Activated B cell treated with CpG ODN at 0.5 μM for 24 hours (primary cell): Measurements from ENCODE around the gene PPP2R2C. TPM values are rescaled to one million over a fixed set of nuclear protein-coding genes. Genes with fewer than 3 reads are reported as not detected.

Source experiments
- ATAC-seq: fragments of 200-7000 bp; cut with Tn5 transposase; one replicate; pipeline ENCODE4 v1.10.0; 2021; ENCODE audit warnings: low read depth, mild to moderate bottlenecking, moderate library complexity
- CTCF ChIA-PET: fragments of 350-600 bp; sonication (Branson Sonifier 250); formaldehyde crosslinking; loops from one replicate; lab custom pipeline; 2021; ENCODE audit warnings: antibody characterized with exemption; lab: Charles Lee
- POLR2A ChIA-PET: fragments of 350-600 bp; sonication (Branson Sonifier 250); formaldehyde crosslinking; loops from one replicate; lab custom pipeline; 2021; ENCODE audit warnings: antibody characterized with exemption; lab: Charles Lee
- DNase-seq: peaks from one replicate; pipeline ENCODE4 v3.0.0; 2022
- H3K27ac Mint-ChIP-seq: one replicate; pipeline ENCODE4 v1.8.0; 2020; ENCODE audit warnings: mixed read lengths
- H3K27me3 Mint-ChIP-seq: one replicate; pipeline ENCODE4 v1.8.0; 2021; ENCODE audit warnings: mixed read lengths
- H3K36me3 Mint-ChIP-seq: one replicate; pipeline ENCODE4 v1.8.0; 2021; ENCODE audit warnings: low read depth, mixed read lengths
- H3K4me1 Mint-ChIP-seq: one replicate; pipeline ENCODE4 v1.8.0; 2021; ENCODE audit warnings: mixed read lengths
- H3K4me3 Mint-ChIP-seq: one replicate; pipeline ENCODE4 v1.8.0; 2020; ENCODE audit warnings: mild to moderate bottlenecking, mixed read lengths
- H3K9me3 Mint-ChIP-seq: one replicate; pipeline ENCODE4 v1.8.0; 2020; ENCODE audit warnings: mixed read lengths
- CTCF ChIP-seq: fragments of 200-600 bp; IDR thresholded peaks from one replicate; pipeline ENCODE4 v1.8.0; 2022; ENCODE audit warnings: antibody characterized with exemption, mild to moderate bottlenecking
- intact Hi-C: fragments of 100-400 bp; cut with micrococcal nuclease; formaldehyde crosslinking; loops from one replicate; pipeline ENCODE4 v1.15.1; 2024
- total RNA-seq: library from RNA; stranded (reverse); gene quantifications from 2 replicates; pipeline ENCODE4 v1.2.3, GENCODE V29; 2022

PPP2R2C gene
- total RNA-seq, 1 donor from 2014 or later: not detected

DNA sequence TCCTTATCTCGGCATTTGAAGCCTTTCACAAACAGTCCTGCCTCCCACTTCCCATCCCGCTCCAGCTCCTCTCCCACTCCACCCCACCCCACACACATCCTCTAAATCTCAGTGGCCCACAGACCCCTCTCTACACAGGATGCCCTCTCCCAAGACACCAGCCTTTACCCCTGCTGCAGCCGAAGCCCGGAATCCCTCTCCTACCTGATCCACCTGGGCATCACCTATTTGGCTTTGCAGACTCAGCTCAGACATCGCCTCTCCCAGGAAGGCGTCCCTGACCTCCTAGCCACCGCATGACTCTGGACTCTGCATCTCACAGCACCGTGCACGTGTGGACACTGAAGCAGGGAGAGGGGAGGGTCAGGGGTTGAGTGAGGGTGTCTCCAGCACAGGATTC lies 11.5 kb downstream of the PPP2R2C start:
- DNase-seq: no peak
- H3K4me3 Mint-ChIP-seq: no peak overlapping the region
- CTCF ChIA-PET: no interaction called here

DNA sequence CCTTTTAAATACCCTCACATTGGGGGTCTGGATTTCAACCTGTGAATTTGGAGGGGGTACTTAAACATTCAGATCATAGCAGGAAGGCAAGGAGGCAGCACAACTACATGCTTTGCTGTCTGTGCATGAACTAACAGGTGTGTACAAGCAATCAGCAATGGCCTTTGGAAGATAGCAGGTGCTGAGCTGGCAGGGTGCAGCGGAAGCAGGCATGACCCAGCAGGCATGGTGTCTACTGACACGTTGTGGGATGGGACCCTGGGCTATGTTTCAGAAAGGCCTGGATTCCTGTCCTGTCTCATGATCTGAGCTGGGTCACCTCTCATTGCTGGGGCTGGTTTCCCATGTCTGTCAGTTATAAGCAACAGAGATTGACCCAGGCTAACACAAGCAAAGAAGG lies 13.9 kb downstream of the PPP2R2C start:
- DNase-seq (no peak), ATAC-seq (no peak)
- ChIA-PET POLR2A (no interaction called here), CTCF (no interaction called here)
- Mint-ChIP-seq H3K4me1 (no peaks in the 10 kb centered on the region), H3K36me3 (no peaks in the 10 kb centered on the region), H3K27me3 (peaks cover 2% of the 10 kb centered on the region), H3K4me3 (no peak overlapping the region), H3K27ac (no peak overlapping the region), H3K9me3 (peaks cover 8% of the 10 kb centered on the region)
- TF ChIP-seq CTCF: no peak
- intact Hi-C loops: no loop called here

More for the DNA sequence above, 11.5 kb downstream of the PPP2R2C start:
- peaks cover 8% of the 10 kb centered on the region for H3K9me3 Mint-ChIP-seq
- no peak overlapping the region for H3K27ac Mint-ChIP-seq
- POLR2A ChIA-PET: no interaction called here
- H3K27me3 Mint-ChIP-seq: peaks cover 4% of the 10 kb centered on the region
- no peaks in the 10 kb centered on the region for H3K36me3 Mint-ChIP-seq
- intact Hi-C loops: no loop called here
- ATAC-seq: no peak
- H3K4me1 Mint-ChIP-seq: no peaks in the 10 kb centered on the region
- no peak for TF ChIP-seq CTCF

DNA sequence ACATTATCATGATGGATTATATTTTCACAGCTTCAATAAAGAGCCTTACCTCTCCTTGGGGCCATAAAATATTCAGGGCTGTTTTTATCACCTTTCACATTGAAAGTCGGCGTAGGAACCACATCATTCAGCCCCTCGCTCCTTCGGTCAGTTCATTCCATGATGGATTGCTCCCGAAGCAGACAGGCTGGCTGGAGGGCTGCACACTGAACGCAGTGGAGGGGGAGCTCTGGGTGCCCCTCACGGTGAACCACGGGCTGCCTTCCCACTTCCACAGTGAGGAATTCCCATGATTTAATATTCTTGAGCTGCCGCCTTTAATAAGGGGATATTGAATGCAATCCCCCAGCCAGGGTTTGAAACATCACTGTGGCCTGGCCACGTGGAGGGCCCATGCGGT lies 16.0 kb downstream of the PPP2R2C start:
- no peaks in the 10 kb centered on the region for H3K27me3 Mint-ChIP-seq
- no peak for TF ChIP-seq CTCF
- H3K4me1 Mint-ChIP-seq: no peaks in the 10 kb centered on the region
- H3K4me3 Mint-ChIP-seq: no peak overlapping the region
- POLR2A ChIA-PET: no interaction called here
- no peak overlapping the region for H3K27ac Mint-ChIP-seq
- CTCF ChIA-PET: no interaction called here
- peaks cover 8% of the 10 kb centered on the region for H3K9me3 Mint-ChIP-seq
- ATAC-seq (no peak), DNase-seq (no peak)
- intact Hi-C loops: no loop called here
- no peaks in the 10 kb centered on the region for H3K36me3 Mint-ChIP-seq

GRCh38 chr4:6454112-6454910 lies 18.1 kb downstream of the PPP2R2C start:
- intact Hi-C loops: no loop called here
- DNase-seq (no peak), ATAC-seq (no peak)
- Mint-ChIP-seq H3K27me3 (no peaks in the 10 kb centered on the region), H3K4me1 (no peaks in the 10 kb centered on the region), H3K36me3 (no peaks in the 10 kb centered on the region), H3K4me3 (no peak overlapping the region), H3K27ac (no peak overlapping the region), H3K9me3 (peaks cover 8% of the 10 kb centered on the region)
- CTCF ChIA-PET: no interaction called here
- POLR2A ChIA-PET: no interaction called here
- no peak for TF ChIP-seq CTCF

GRCh38 chr4:6453688-6453990 lies 18.8 kb downstream of the PPP2R2C start:
- H3K4me3 Mint-ChIP-seq: no peak overlapping the region
- ATAC-seq (no peak), DNase-seq (no peak)
- CTCF ChIA-PET: no interaction called here
- H3K27ac Mint-ChIP-seq: no peak overlapping the region
- intact Hi-C loops: no loop called here
- no peak for TF ChIP-seq CTCF
- no peaks in the 10 kb centered on the region for H3K36me3 Mint-ChIP-seq
- POLR2A ChIA-PET: no interaction called here
- H3K27me3 Mint-ChIP-seq: no peaks in the 10 kb centered on the region
- H3K9me3 Mint-ChIP-seq: peaks cover 3% of the 10 kb centered on the region
- no peaks in the 10 kb centered on the region for H3K4me1 Mint-ChIP-seq
